Endodermal cell (in vitro differentiated cells): ENCODE results near the gene SPNS2. TPM values are rescaled to one million over a fixed set of nuclear protein-coding genes. Genes with fewer than 3 reads are reported as not detected.

ENCODE experiments used
- DNase-seq: peaks from one replicate; pipeline ENCODE4 v3.0.0-alpha.2; 2017
- H3K27ac ChIP-seq: 2 replicates; pipeline ENCODE4 v1.5.1; 2013; ENCODE audit warnings: mild to moderate bottlenecking, low read depth, low read length, moderate library complexity
- H3K27me3 ChIP-seq: 2 replicates; pipeline ENCODE4 v1.6.1; 2013; ENCODE audit warnings: mild to moderate bottlenecking, low read length, moderate library complexity; ENCODE audit not compliant: insufficient read depth, control insufficient read depth, poor library complexity, severe bottlenecking
- H3K36me3 ChIP-seq: 2 replicates; pipeline ENCODE4 v1.7.0; 2013; ENCODE audit warnings: mild to moderate bottlenecking, low read length, moderate library complexity; ENCODE audit not compliant: control insufficient read depth, insufficient read depth
- H3K4me1 ChIP-seq: one replicate; pipeline ENCODE4 v1.7.0; 2013; ENCODE audit warnings: low read length; ENCODE audit not compliant: control insufficient read depth, insufficient read depth
- H3K4me3 ChIP-seq: 2 replicates; pipeline ENCODE4 v1.5.1; 2013; ENCODE audit warnings: mild to moderate bottlenecking, low read length, moderate library complexity
- H3K9ac ChIP-seq: 2 replicates; pipeline ENCODE4 v1.6.1; 2013; ENCODE audit warnings: mild to moderate bottlenecking, low read length, moderate library complexity; ENCODE audit not compliant: poor library complexity, severe bottlenecking; ENCODE audit errors: extremely low read depth
- H3K9me3 ChIP-seq: 2 replicates; pipeline ENCODE4 v1.6.1; 2013; ENCODE audit warnings: mild to moderate bottlenecking, low read length, moderate library complexity; ENCODE audit not compliant: control insufficient read depth
- H3K27ac Mint-ChIP-seq: 2 replicates; pipeline ENCODE4 v1.8.0; 2020; ENCODE audit warnings: mixed read lengths
- H3K27me3 Mint-ChIP-seq: 2 replicates; pipeline ENCODE4 v1.8.0; 2021; ENCODE audit warnings: mild to moderate bottlenecking, mixed read lengths; ENCODE audit not compliant: insufficient read depth
- H3K36me3 Mint-ChIP-seq: 2 replicates; pipeline ENCODE4 v1.8.0; 2020; ENCODE audit warnings: low read depth, mixed read lengths
- H3K4me1 Mint-ChIP-seq: 2 replicates; pipeline ENCODE4 v1.8.0; 2020; ENCODE audit warnings: mixed read lengths
- H3K4me3 Mint-ChIP-seq: 2 replicates; pipeline ENCODE4 v1.8.0; 2020; ENCODE audit warnings: mild to moderate bottlenecking, moderate library complexity, mixed read lengths
- H3K9me3 Mint-ChIP-seq: 2 replicates; pipeline ENCODE4 v1.8.0; 2020; ENCODE audit warnings: mild to moderate bottlenecking, mixed read lengths
- CTCF ChIP-seq: fragments of 200-600 bp; sonication (generic); conservative IDR thresholded peaks from 2 replicates; pipeline ENCODE4 v1.5.0; 2021; ENCODE audit warnings: antibody characterized with exemption, mild to moderate bottlenecking
- WGBS, 2 experiments: methylation state at CpG; one replicate each; pipeline versions ENCODE4 v1.1.5 to v1.1.7; 2013; ENCODE audit warnings: missing lambda C conversion rate in 2 of 2, mixed read lengths in 1 of 2; ENCODE audit not compliant: insufficient coverage in 1 of 2, insufficient read length in 1 of 2; 5-methylcytosine and 5-hydroxymethylcytosine counted together
- long read RNA-seq, 4 experiments: library from polyadenylated mRNA in 2 of 4; library from RNA in 1 of 4; library from capped mRNA in 1 of 4; stranded (forward) in 3 of 4; unstranded in 1 of 4; transcript quantifications; one replicate each; pipeline ENCODE4 v2.0.0, GENCODE V29; 2020 to 2021; ENCODE audit warnings: inconsistent platforms in 1 of 4
- polyA plus RNA-seq, 2 experiments: library from polyadenylated mRNA; stranded (reverse); fragments of 50-300 nt; gene quantifications; one replicate each; pipeline ENCODE4 v1.2.3, GENCODE V29; 2013
- total RNA-seq, 2 donors: library from RNA; stranded (reverse); fragmentation: NEBNext Ultra II Directional in 1 of 2; extraction: Animal tissue kit (Norgen Biotek cat#: 25700) in 1 of 2; gene quantifications; 2 replicates in 1 of 2; 3 replicates in 1 of 2; pipeline ENCODE4 v1.2.1, GENCODE V29; 2021

The SPNS2 gene
- under 1 TPM in 1 of 2 donors, not detected in 1; 0.09 TPM for total RNA-seq
- polyA plus RNA-seq (2013, experiment 1 of 2): 3.3 TPM
- polyA plus RNA-seq (2013, experiment 2 of 2): 2.2 TPM
- long read RNA-seq, experiment 1: 0 reads
- long read RNA-seq, experiment 2: 0 reads
- long read RNA-seq, experiment 3: 0 reads
- long read RNA-seq, experiment 4: 0 reads

- Mint-ChIP-seq H3K4me3 (peak within 1 kb of the TSS; percentile 57), H3K9me3 (no peaks in the 10 kb centered on the region), H3K27ac (no peak within 1 kb of the TSS), H3K4me1 (peaks cover 7% of the 10 kb centered on the region), H3K36me3 (no peaks in the 10 kb centered on the region), H3K27me3 (peaks cover 57% of the 10 kb centered on the region)
- Histone ChIP-seq H3K27me3 (peaks cover 52% of the 10 kb centered on the region), H3K27ac (no peak within 1 kb of the TSS), H3K9ac (no peak within 1 kb of the TSS), H3K9me3 (no peaks in the 10 kb centered on the region), H3K4me1 (no peaks in the 10 kb centered on the region), H3K36me3 (no peaks in the 10 kb centered on the region), H3K4me3 (no peak within 1 kb of the TSS)
- TF ChIP-seq CTCF: no peak
- DNase-seq: peak; percentile 92
- 0 to 1% methylated on average over 4 to 117 of the region's 117 CpGs for WGBS, 2 experiments
Measured at GRCh38 chr17:4498461-4499397, at the start of gene SPNS2. Gene SPNS2, plus strand, starts transcription at chr17:4498881. Its CDS starts 167 bp downstream, at chr17:4499048.

- Mint-ChIP-seq H3K4me3 (no peak overlapping the region), H3K9me3 (no peaks in the 10 kb centered on the region), H3K4me1 (no peaks in the 10 kb centered on the region), H3K27me3 (no peaks in the 10 kb centered on the region), H3K27ac (no peak overlapping the region), H3K36me3 (no peaks in the 10 kb centered on the region)
- Histone ChIP-seq H3K27ac (no peak overlapping the region), H3K4me3 (no peak overlapping the region), H3K9me3 (no peaks in the 10 kb centered on the region), H3K4me1 (no peaks in the 10 kb centered on the region), H3K36me3 (no peaks in the 10 kb centered on the region), H3K27me3 (no peaks in the 10 kb centered on the region), H3K9ac (no peak overlapping the region)
- no peak for DNase-seq
- WGBS, 2 experiments: 85 to 91% methylated on average over 8 to 11 of the region's 11 CpGs
- no peak for TF ChIP-seq CTCF
Measured at GRCh38 chr17:4449736-4450135, 48.9 kb upstream of the SPNS2 start.

GRCh38 chr17:4450710-4451316 lies 47.9 kb upstream of the SPNS2 start:
- no peaks in the 10 kb centered on the region for H3K27me3 Mint-ChIP-seq

More at GRCh38 chr17:4450710-4451316, 47.9 kb upstream of the SPNS2 start:
- H3K4me1 ChIP-seq: no peaks in the 10 kb centered on the region
- Mint-ChIP-seq H3K4me1 (no peaks in the 10 kb centered on the region), H3K9me3 (no peaks in the 10 kb centered on the region), H3K27ac (no peak overlapping the region), H3K36me3 (no peaks in the 10 kb centered on the region), H3K4me3 (no peak overlapping the region)
- no peak overlapping the region for H3K4me3 ChIP-seq
- H3K36me3 ChIP-seq: no peaks in the 10 kb centered on the region
- H3K27ac ChIP-seq: no peak overlapping the region
- no peaks in the 10 kb centered on the region for H3K27me3 ChIP-seq
- TF ChIP-seq CTCF: no peak
- 86 to 91% methylated on average over 6 to 14 of the region's 14 CpGs for WGBS, 2 experiments
- no peaks in the 10 kb centered on the region for H3K9me3 ChIP-seq
- H3K9ac ChIP-seq: no peak overlapping the region
- no peak for DNase-seq
